K562 (cell line): Measurements from ENCODE around the gene RPN1. TPM values are rescaled to one million over a fixed set of nuclear protein-coding genes. Genes with fewer than 3 reads are reported as not detected.

Source experiments
- ATAC-seq: fragments of 200-7000 bp; cut with Tn5 transposase; 3 replicates; pipeline ENCODE4 v1.9.1; 2020; ENCODE audit warnings: moderate library complexity
- BruUV-seq: library from RNA; stranded (reverse); fragments of 400-500 nt; replicated peaks from 2 replicates; lab custom pipeline; 2021; lab: Mats Ljungman, UMichigan
- CTCF ChIA-PET: fragments of 300-600 bp; formaldehyde crosslinking; extraction: SDS; loops from one replicate; lab custom pipeline; 2021; ENCODE audit warnings: low intra/inter-chr PET ratio; lab: Yijun Ruan, JAX
- POLR2A ChIA-PET: fragments of 300-600, 350-650 bp; sonication (Branson Sonifier 250); formaldehyde crosslinking; extraction: SDS; loops from one replicate; lab custom pipeline; 2021; ENCODE audit warnings: antibody characterized with exemption, inconsistent platforms; lab: Yijun Ruan, JAX
- DNase-seq, 4 experiments: peaks; one replicate each; pipeline versions ENCODE4 v3.0.0 to v3.0.0-alpha.2; 2011 to 2018; ENCODE audit warnings: low spot score in 3 of 4, mixed read lengths in 3 of 4; ENCODE audit errors: extremely low read depth in 1 of 4
- FAIRE-seq: peaks from 2 replicates; lab custom pipeline; 2011; peaks lifted over from hg19 to GRCh38; lab: Jason Lieb, UNC
- H2AFZ ChIP-seq: 2 replicates; pipeline ENCODE4 v1.6.0; 2011; ENCODE audit warnings: low read depth, low read length, control low read depth, inconsistent platforms
- H3K27ac ChIP-seq: fragments of 200-600 bp; 3 replicates; pipeline ENCODE4 v1.8.0; 2011; ENCODE audit warnings: low read depth, mild to moderate bottlenecking, control low read depth, inconsistent platforms, low read length, moderate library complexity, mixed read lengths; ENCODE audit errors: extremely low read depth
- H3K27me3 ChIP-seq, 2 experiments: fragments of 300-600 bp in 1 of 2; 2 replicates in 1 of 2; 3 replicates in 1 of 2; pipeline versions ENCODE4 v1.6.0 to v1.8.0; 2011; ENCODE audit warnings: inconsistent platforms in 2 of 2, low read length in 2 of 2, mild to moderate bottlenecking in 1 of 2, mixed read lengths in 1 of 2, moderate library complexity in 1 of 2; ENCODE audit not compliant: control insufficient read depth in 2 of 2, insufficient read depth in 2 of 2
- H3K36me3 ChIP-seq: fragments of 300-600 bp; 3 replicates; pipeline ENCODE4 v1.8.0; 2011; ENCODE audit warnings: mild to moderate bottlenecking, low read length, inconsistent platforms; ENCODE audit not compliant: control insufficient read depth, insufficient read depth
- H3K4me1 ChIP-seq, 2 experiments: fragments of 200-600 bp in 1 of 2; replicated peaks in 1 of 2; 2 replicates in 1 of 2; 3 replicates in 1 of 2; pipeline versions ENCODE4 v1.5.1 to v1.8.0; 2011; ENCODE audit warnings: inconsistent platforms in 2 of 2, low read length in 2 of 2, mild to moderate bottlenecking in 1 of 2, mixed read lengths in 1 of 2, moderate library complexity in 1 of 2; ENCODE audit not compliant: control insufficient read depth in 2 of 2, insufficient read depth in 2 of 2
- H3K4me2 ChIP-seq: 2 replicates; pipeline ENCODE4 v1.6.1; 2011; ENCODE audit warnings: low read length, control low read depth, inconsistent platforms, mixed read lengths; ENCODE audit not compliant: insufficient read depth
- H3K4me3 ChIP-seq: fragments of 200-600 bp; sonication (generic), shearing (Covaris generic); 2 replicates; pipeline ENCODE4 v1.5.1; 2016; ENCODE audit warnings: control low read depth, inconsistent platforms
- H3K79me2 ChIP-seq: fragments of 200-600 bp; 3 replicates; pipeline ENCODE4 v1.8.0; 2011; ENCODE audit warnings: low read length, inconsistent platforms; ENCODE audit not compliant: control insufficient read depth, insufficient read depth
- H3K9ac ChIP-seq, 2 experiments: 2 replicates each; pipeline versions ENCODE4 v1.6.0 to v1.6.1; 2011; ENCODE audit warnings: low read depth in 2 of 2, low read length in 2 of 2, control low read depth in 1 of 2, inconsistent platforms in 1 of 2, mild to moderate bottlenecking in 1 of 2, mixed read lengths in 1 of 2; ENCODE audit not compliant: insufficient read depth in 1 of 2
- H3K9me1 ChIP-seq: one replicate; pipeline ENCODE4 v1.6.0; 2011; ENCODE audit warnings: inconsistent platforms, mild to moderate bottlenecking, low read length, moderate library complexity; ENCODE audit not compliant: control insufficient read depth, insufficient read depth
- H3K9me3 ChIP-seq: replicated peaks from 2 replicates; pipeline ENCODE4 v1.5.1; 2011; ENCODE audit warnings: low read depth, low read length, inconsistent platforms; ENCODE audit not compliant: control insufficient read depth, insufficient read depth
- H4K20me1 ChIP-seq: replicated peaks from 2 replicates; pipeline ENCODE4 v1.6.1; 2011; ENCODE audit warnings: low read length, inconsistent platforms, mixed read lengths; ENCODE audit not compliant: control insufficient read depth, insufficient read depth
- CBFA2T2 ChIP-seq: fragments of 450-650 bp; conservative IDR thresholded peaks from 2 replicates; pipeline ENCODE4 v1.6.1; 2017; ENCODE audit warnings: mild to moderate bottlenecking
- MTA1 ChIP-seq: fragments of 450-650 bp; IDR thresholded peaks from 2 replicates; pipeline ENCODE4 v1.6.1; 2017; ENCODE audit warnings: borderline replicate concordance
- NFYB ChIP-seq: IDR thresholded peaks from 2 replicates; pipeline ENCODE4 v1.6.1; 2011; ENCODE audit warnings: mild to moderate bottlenecking, moderate library complexity; ENCODE audit not compliant: insufficient read length; ENCODE audit errors: extremely low read depth
- PRDM10 ChIP-seq: fragments of 450-650 bp; IDR thresholded peaks from 2 replicates; pipeline ENCODE4 v1.6.1; 2018; ENCODE audit not compliant: partially characterized antibody
- ZSCAN29 ChIP-seq: fragments of 450-650 bp; IDR thresholded peaks from 2 replicates; pipeline ENCODE4 v1.6.1; 2017
- WGBS: fragments of 100-300 bp; shearing (Covaris generic); methylation state at CpG from one replicate; pipeline ENCODE4 v1.1.6; 2016; ENCODE audit warnings: low coverage, mixed read lengths; ENCODE audit not compliant: insufficient coverage; ENCODE audit errors: missing lambda C conversion rate; 5-methylcytosine and 5-hydroxymethylcytosine counted together
- in situ Hi-C: fragments of 300-500 bp; cut with MboI; formaldehyde crosslinking; loops from 4 replicates; pipeline ENCODE4 v1.15.0; 2018; ENCODE audit warnings: inconsistent platforms, mixed read lengths
- intact Hi-C: fragments of 100-400 bp; cut with micrococcal nuclease; formaldehyde crosslinking; loops from 2 replicates; pipeline ENCODE4 v1.14.2; 2022
- polyA plus RNA-seq, 8 experiments: library from polyadenylated mRNA; depleted of rRNA in 4 of 8; stranded (reverse) in 5 of 8; unstranded in 3 of 8; fragments of >200 nt; fragmentation: Nextera tagmentation in 2 of 8; fragmentation: Illumina TruSeq in 1 of 8; extraction: Ambion mirVana in 2 of 8; extraction: Trizol in 1 of 8; gene quantifications; 2 replicates each; pipeline versions ENCODE4 v1.2.1 to v1.2.3, GENCODE V29; 2011 to 2014; ENCODE audit warnings: inconsistent platforms in 1 of 8, missing spikeins in 1 of 8
- total RNA-seq, 7 experiments: library from RNA; depleted of rRNA in 6 of 7; stranded (reverse); fragments of >200 nt in 6 of 7; fragmentation: Illumina TruSeq in 2 of 7; extraction: Trizol in 2 of 7; gene quantifications; 2 replicates each; pipeline versions ENCODE4 v1.2.1 to v1.2.3, GENCODE V29; 2011 to 2021; ENCODE audit warnings: low replicate concordance in 1 of 7

RPN1 gene
- total and polyA plus RNA-seq, 9 of the 15 experiments (the other 6 are each of a cell fraction or from before 2014, with no cell fraction given): 39.5 to 300 (median 148) TPM

- ChIA-PET CTCF (no interaction called here), POLR2A (no interaction called here)
- ATAC-seq: no peak; the same call in 2 of the 3 replicates
- WGBS: 33% methylated on average over 10 of the region's 10 CpGs
- no peak for FAIRE-seq
- Histone ChIP-seq H3K9ac (peak overlapping the region in 1 of 2 experiments; percentile 58; a peak in 1 of 4 replicates), H3K4me3 (no peak overlapping the region), H3K9me1 (no peaks in the 10 kb centered on the region), H3K4me1 (peaks cover 14 to 23% of the 10 kb centered on the region in 2 experiments), H3K27ac (no peak overlapping the region), H4K20me1 (no peaks in the 10 kb centered on the region), H3K9me3 (no peaks in the 10 kb centered on the region), H3K79me2 (no peaks in the 10 kb centered on the region), H3K4me2 (no peak overlapping the region), H3K27me3 (no peaks in the 10 kb centered on the region), H2AFZ (no peak overlapping the region), H3K36me3 (no peaks in the 10 kb centered on the region)
- BruUV-seq: no TSS peak
- in situ Hi-C loops: no loop called here
- intact Hi-C loops: loop anchor here (10.0 kb wide), 1 partner anchor 153 kb away; no protein-coding TSS in a partner anchor
- no peak for DNase-seq
- TF ChIP-seq CBFA2T2 (no peak), ZSCAN29 (no peak), PRDM10 (peak; percentile 82), NFYB (no peak), MTA1 (no peak)
Measured at GRCh38 chr3:128588147-128588546, 62.5 kb downstream of the RPN1 start.
